ENCODE results near the gene MAP2K4.
"Not testable (repeated sequence)": the region's sequence is repeated elsewhere in the genome, so short reads cannot be mapped to it uniquely, and the experiment has no call there.

The MAP2K4 gene

GRCh38 chr17:12020642-12021622, at the start of gene MAP2K4:
Gene MAP2K4 (plus strand): TSS chr17:12020877. CDS start chr17:12020887, 10 bp downstream.
- DNase-seq (ENCODE audit: low read depth): peak; percentile 92

GRCh38 chr17:11972741-11973140, 47.9 kb upstream of the MAP2K4 start:
- not testable (repeated sequence) for DNase-seq (ENCODE audit: low read depth)

DNA sequence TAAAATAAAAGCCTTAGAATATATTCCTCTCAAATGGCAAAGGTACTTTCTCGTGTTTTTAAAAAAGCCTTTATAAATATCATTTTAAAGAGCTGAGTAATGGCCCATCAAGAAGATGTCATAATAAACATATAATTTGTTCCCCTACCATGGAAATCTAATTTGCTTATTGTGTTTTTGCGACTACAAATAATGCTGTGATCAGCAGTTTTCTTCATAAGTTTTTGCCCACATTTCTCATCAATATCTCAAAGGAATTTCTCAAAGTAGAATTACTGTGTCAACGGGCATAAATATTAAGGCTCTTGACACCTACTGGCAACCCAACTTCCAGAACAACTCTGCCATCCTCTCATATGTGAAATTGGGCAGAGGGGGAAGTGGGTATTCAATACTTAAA, 40.9 kb upstream of the MAP2K4 start:
- no peak for DNase-seq (ENCODE audit: low read depth)

- no peak for DNase-seq (ENCODE audit: low read depth)
Observed at GRCh38 chr17:11980813-11981212, 39.9 kb upstream of the MAP2K4 start.

DNA sequence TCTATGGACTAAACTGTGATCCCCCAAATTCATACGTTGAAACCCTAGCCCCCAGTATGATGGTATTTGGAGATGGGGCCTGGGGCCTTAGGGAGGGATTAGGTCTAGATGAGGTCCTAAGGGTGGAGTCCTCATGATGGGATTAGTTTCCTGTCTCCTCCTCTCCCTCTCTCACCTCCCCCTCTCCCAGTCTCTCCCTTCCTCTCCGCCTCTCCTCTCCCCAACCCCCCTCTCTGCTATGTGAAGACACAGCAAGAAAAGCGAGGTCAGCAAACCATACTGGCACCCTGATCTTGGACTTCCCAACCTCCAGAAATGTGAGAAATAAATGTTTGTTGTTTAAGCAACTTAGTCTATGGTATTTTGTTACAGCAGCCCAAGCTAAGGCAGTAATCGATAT, 38.8 kb upstream of the MAP2K4 start:
- DNase-seq (ENCODE audit: low read depth): no peak

DNA sequence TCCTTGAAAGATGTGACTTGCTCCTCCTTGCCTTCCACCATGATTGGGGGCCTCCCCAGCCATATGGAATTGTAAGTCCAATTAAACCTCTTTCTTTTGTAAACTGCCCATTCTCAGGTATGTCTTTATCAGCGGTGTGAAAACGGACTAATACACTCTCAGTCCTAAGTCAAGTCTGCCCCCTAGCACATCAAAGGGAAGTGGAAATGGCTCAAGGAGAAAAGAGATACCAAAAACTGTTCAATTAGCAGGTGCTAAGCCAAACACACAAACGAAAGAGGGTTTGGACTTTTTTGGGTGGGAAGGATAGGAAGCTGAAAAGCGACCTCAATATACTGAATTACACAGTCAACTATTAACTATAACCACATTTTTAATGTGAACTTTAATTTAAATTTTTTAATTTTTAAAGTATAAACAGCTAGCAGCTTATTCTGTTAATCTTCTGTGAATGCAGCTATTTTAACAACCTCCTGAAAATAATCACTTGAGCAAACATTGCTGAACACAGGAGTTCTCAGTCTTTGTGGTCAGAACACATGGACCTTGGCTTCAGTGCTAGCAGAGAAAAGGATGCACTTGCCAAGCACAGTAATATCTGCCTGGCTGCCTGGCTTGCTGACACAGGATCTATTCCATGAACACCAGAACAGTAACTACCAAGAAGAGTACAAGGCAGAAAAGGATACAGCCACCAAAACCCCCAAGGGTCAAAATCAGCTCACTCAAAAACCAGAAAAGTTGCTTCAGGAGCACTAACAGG, 34.3 kb upstream of the MAP2K4 start:
- DNase-seq (ENCODE audit: low read depth): no peak

DNA sequence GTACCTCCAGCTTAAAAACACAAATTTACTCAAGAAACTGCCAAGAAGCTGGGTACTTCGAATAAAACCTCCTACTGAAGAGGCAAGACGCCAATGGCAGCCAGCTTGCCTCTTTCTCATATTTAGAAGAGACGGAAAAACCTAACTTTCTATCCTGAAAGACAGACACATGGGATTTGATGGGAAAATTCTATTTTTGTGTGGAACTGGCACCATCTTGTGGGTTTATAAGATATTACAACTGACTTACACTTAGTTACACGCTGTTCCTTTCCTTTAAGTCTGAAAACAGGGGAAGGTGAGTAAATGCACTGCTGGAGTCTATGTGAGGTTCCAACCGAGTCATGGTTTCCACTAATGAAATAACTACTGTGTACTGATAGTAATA, 33.7 kb upstream of the MAP2K4 start:
- no peak for DNase-seq (ENCODE audit: low read depth)

DNA sequence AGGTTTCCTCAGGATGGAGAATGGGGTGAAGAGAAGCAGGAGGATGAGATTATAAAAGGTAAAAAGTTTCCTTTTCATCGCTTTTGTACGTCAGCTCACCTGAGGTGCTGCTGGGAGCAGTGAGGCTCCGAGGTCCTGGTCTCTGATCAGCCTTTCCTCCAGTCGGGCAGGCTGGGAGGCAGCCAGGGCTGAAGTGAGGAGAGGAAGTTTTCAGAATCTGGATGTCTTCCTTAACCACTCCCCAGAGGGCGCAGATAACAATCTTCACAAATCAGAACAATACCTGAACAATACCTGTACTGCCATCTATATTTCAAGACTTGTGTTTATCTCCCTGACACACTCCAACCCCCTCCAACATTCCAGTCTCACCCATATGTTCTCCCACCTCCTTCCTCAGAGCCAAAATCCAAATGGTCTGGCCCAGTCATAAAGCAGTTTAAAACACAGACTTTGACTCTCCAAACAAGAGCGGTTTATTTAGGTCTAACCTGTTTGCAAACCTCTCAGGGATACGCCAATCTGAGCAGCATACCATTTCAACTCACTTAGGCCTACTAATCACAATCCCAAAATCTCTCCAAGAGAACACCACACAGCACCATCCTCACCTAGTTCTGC, 30.2 kb upstream of the MAP2K4 start:
- DNase-seq (ENCODE audit: low read depth): no peak

DNA sequence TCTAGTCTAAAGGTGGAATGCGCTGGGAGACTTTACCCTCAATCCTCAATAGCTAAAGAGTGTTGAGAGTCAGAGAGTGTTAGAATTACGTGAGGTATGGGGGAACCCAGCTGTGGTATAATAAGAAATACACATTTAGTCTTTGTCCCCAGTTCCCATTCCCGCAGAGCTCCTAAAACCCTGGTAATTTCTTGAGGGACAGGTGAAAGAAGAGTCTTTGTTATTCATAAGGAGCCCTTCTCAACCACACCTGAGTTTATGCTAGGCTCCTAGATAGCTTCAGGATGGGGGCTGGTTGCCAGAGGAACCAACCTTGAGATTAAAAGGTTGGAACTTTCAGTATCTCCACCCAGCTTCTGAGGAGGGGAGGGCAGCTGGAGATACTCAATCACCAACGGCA, 29.2 kb upstream of the MAP2K4 start:
- no peak for DNase-seq (ENCODE audit: low read depth)

DNA sequence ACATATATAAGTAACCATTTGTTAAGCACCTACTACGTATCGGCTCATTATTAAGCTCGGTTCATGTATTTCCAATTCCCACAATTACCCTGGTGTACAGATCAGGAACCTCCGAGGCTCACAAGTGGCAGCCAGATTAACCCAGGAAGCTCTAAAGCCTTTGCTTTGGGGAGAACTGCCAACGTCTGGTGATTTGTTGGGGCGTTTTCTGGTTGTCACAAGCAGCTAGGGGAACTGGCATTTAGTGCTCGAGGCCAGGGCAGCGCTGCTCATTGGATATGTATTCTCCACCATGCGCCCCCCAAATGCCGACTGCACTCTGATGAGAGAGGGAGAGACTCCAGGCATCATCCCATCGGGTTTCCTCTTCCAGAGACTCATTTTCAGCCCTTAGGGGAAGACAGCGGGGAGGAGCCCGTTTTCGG, 23.9 kb upstream of the MAP2K4 start:
- no peak for DNase-seq (ENCODE audit: low read depth)

DNA sequence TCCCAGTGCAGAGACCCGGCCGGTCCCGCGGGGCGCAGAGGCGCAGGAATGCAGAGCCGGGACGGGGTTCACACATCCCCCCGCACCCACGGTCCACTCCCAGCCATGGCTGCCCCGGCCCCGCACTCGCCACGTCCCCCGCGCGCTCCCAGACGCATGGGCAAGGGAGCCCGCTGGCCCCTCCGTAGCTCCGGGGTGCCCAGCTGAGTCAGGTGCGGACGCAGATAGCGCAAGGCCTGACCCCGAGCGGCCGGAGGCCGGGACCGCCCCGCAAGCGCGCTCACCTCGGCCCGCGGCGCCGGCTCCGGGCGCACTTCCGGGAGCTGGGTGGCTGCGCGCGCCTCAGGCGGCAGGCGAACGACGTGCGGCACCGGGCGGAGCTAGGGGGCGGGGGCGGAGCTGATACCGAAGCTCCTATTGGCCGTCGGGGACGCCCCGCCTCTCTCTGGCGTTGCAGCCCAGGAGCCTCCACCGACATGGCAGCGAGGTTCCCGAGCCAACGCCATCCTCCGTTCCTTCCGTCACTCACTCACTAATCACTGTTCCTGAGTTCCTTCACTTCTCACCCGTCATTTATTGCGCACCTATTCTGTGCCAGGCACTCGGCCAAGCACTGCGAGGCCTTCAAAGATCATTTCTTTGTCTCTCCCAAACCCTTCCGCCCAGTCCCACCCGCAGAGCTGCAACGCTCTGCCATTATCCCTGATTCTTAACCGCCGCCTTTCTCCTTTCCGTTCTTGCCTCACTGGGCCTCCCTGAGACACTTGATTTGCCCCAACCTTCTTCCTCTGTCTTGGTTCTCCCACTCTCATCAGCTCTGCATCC, 23.3 kb upstream of the MAP2K4 start, which contains the start of gene ZNF18:
ZNF18 (minus strand) TSS at position 329 of the 825 bp plus-strand sequence. CDS start 4,646 bp downstream, outside the sequence.
- peak; percentile 94 for DNase-seq (ENCODE audit: low read depth)

DNA sequence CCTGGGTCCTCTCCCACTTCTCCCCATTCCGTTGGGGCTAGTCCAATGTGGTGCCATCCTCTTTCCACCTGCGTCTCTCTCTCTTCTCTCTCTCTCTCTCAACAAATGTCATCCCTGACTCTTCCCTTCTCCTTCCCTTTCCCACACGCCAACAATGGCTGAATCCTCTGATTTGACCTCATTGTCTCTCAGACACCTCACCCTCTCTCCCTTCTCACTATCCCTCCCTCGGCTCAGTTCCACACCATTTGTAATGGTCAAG, 22.8 kb upstream of the MAP2K4 start:
- no peak for DNase-seq (ENCODE audit: low read depth)

- no peak for DNase-seq (ENCODE audit: low read depth)
Observed at GRCh38 chr17:11999696-12000095, 21.0 kb upstream of the MAP2K4 start.

DNA sequence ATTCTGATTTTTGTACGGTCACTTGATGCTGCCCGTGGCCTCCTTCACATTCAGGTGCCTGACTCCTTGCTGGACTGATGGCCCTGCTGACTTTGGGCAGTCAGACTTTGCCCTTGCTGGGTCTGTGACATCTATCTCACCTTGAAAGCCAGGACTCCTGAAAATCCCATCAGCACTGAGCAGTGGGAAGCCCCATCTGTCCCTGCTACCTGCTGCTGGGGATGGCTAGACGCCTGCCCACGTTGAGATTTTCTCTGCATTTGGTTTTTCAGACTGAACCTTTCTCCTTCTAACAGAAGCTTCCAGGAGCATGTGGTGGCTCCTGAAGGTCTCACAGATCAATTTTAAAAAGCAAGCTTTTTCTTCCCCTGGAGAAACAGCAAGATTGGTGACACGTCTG, 13.2 kb upstream of the MAP2K4 start:
- DNase-seq (ENCODE audit: low read depth): no peak

DNA sequence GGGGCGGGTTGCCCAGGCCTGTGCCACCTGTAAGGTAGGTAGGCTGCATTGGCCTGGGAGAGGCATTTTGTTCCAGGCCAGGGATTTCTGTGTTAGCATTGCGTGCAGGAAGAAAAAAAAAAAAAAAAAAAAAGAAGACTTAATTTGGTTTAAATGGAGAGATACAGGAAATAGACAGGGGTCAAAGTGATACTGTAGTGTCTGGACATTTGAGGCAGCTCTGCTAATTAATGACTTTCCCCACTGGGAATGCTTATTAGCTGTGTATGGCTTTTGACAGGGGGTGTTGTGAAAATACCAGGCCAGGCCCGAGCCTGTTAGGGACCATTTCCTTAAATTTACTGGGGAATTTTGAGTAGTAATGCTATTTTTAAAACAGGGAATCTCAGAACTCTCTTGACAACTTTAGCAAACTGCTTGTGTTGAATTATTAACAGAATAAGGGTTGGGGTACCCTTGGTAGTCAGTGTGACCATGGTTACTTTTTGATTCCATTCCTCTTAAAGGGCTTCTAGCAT, 1.0 kb downstream of the MAP2K4 start:
- no peak for DNase-seq (ENCODE audit: low read depth)

DNA sequence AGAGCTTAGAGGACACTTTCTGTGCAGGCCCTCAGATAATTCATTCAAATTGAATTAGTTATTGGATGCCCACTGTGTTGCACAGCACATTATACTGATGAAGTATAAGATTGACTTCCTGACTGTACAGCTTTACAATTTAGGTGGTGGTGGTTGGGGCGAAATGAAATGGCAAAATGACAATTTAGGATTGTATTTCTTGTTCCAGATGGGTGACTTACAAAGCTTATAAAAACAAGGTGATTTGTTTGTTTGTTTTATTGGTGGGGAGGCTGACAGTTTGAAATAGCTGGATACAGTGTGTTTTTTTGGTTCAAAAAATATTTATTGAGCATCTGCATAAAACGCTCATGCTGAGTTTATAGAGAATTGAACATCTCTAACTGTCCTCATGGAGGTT, 1.6 kb downstream of the MAP2K4 start:
- DNase-seq (ENCODE audit: low read depth): no peak

DNA sequence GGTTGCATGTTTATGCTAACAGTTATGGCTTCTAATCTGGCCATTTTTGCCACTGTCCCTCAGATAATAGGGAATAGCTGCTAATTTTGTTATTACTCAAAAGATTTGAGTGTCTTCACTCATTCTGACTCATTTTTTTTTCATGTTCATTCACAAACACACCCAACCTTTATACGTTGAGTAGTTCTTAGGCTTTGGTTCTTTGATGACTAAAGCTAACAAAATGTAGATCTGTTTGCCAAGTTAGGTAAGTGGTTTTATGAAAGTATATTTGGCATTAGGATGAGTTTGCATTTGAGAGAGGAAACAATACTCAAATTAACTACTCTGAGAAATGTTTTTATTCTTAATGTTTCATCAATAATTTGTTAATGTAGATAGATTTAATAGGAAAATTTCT, 3.6 kb downstream of the MAP2K4 start:
- DNase-seq (ENCODE audit: low read depth): no peak

- DNase-seq (ENCODE audit: low read depth): no peak
Observed at GRCh38 chr17:12027658-12028057, 7.0 kb downstream of the MAP2K4 start.

GRCh38 chr17:12028611-12029010, 7.9 kb downstream of the MAP2K4 start:
- no peak for DNase-seq (ENCODE audit: low read depth)

GRCh38 chr17:12034538-12034937, 13.9 kb downstream of the MAP2K4 start:
- no peak for DNase-seq (ENCODE audit: low read depth)

DNA sequence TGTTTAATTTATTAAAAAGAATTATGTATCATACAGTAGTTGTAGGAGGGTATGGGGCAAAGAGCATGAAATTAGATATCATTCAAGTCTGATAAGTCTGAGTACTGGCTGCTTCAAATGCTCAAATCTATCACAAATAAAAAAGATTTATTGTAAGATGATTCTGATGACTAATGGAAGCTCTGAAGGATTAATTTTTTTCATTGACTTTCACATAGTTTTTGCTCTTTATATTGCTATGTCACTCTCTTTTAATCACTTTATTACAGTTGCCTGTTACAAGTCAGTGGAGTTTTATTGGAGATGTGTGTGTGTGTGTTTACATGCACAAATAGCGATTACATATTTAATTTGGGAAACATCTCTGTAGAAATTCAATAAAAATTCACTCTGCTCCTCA, 15.0 kb downstream of the MAP2K4 start:
- DNase-seq (ENCODE audit: low read depth): no peak

- no peak for DNase-seq (ENCODE audit: low read depth)
Observed at GRCh38 chr17:12037970-12038369, 17.3 kb downstream of the MAP2K4 start.

Measured in activated T-helper 9 cell treated with anti-CD3 and anti-CD28 coated beads, Interleukin-2, amount 50 U/mL, for 16 hours (primary cell).